DMS53 treated with DMSO at 0.1 percent for 48 hours (cell line): ENCODE results near the gene NLGN2.

ENCODE experiments used
- DNase-seq: peaks from one replicate; lab custom pipeline; 2025; ENCODE audit not compliant: unreplicated experiment; lab: John Stamatoyannopoulos, UW

Gene NLGN2

GRCh38 chr17:7435676-7436555 lies 28.3 kb downstream of the NLGN2 start:
- peak; percentile 82 for DNase-seq

- DNase-seq = peak; percentile 93
Measured at GRCh38 chr17:7436556-7437368, 29.1 kb downstream of the NLGN2 start.

- DNase-seq = peak; percentile 58
Measured at GRCh38 chr17:7437369-7437863, 29.8 kb downstream of the NLGN2 start.

GRCh38 chr17:7437950-7438614 lies 30.4 kb downstream of the NLGN2 start:
- peak; percentile 79 for DNase-seq

- no peak for DNase-seq
Measured at GRCh38 chr17:7438656-7439460, 31.2 kb downstream of the NLGN2 start.

GRCh38 chr17:7439462-7440112 lies 31.9 kb downstream of the NLGN2 start, which contains the start of gene FGF11:
FGF11 (plus strand) TSS chr17:7439512; CDS start chr17:7439621, 109 bp downstream.
- no peak for DNase-seq

- peak; percentile 38 for DNase-seq
Measured at GRCh38 chr17:7440113-7440833, 32.6 kb downstream of the NLGN2 start.

GRCh38 chr17:7440834-7441195 lies 33.2 kb downstream of the NLGN2 start:
- no peak for DNase-seq

GRCh38 chr17:7441266-7441665 lies 33.6 kb downstream of the NLGN2 start:
- DNase-seq = no peak

GRCh38 chr17:7442142-7442541 lies 34.5 kb downstream of the NLGN2 start:
- no peak for DNase-seq

- DNase-seq = no peak
Measured at GRCh38 chr17:7443499-7444485, 36.1 kb downstream of the NLGN2 start.

- peak; percentile 81 for DNase-seq
Measured at GRCh38 chr17:7444682-7445618, 37.3 kb downstream of the NLGN2 start, which contains the start of gene CHRNB1. CHRNB1 (plus strand) TSS chr17:7445061; CDS start chr17:7445128, 67 bp downstream.

GRCh38 chr17:7445619-7445968 lies 37.9 kb downstream of the NLGN2 start:
- peak; percentile 81 for DNase-seq

- DNase-seq = no peak
Measured at GRCh38 chr17:7448461-7448860, 40.8 kb downstream of the NLGN2 start.

- no peak for DNase-seq
Measured at GRCh38 chr17:7459961-7460545, 52.4 kb downstream of the NLGN2 start.

GRCh38 chr17:7460850-7461660 lies 53.4 kb downstream of the NLGN2 start:
- DNase-seq = no peak
